8988T (cell line): ENCODE measurements around the gene NUP133.
A peak's percentile ranks its signal among the peaks of the same experiment; 100 is the strongest.
"Not testable (repeated sequence)": the region's sequence is repeated elsewhere in the genome, so short reads cannot be mapped to it uniquely, and the experiment has no call there.

Experiments
- DNase-seq: peaks from one replicate; pipeline ENCODE4 v3.0.0; 2011

Gene NUP133

GRCh38 chr1:229507951-229508822 is at the start of gene NUP133:
TSS of gene NUP133 (minus strand) at chr1:229508341. CDS start at chr1:229508249, 92 bp downstream.
- DNase-seq: peak; percentile 74

GRCh38 chr1:229557200-229557850 is 49.2 kb upstream of the NUP133 start:
- DNase-seq: no peak

- no peak for DNase-seq
These were observed 46.9 kb upstream of the NUP133 start for GRCh38 chr1:229554886-229555621.

- DNase-seq: no peak
These were observed 45.5 kb upstream of the NUP133 start for GRCh38 chr1:229553621-229554130.

GRCh38 chr1:229552732-229553131 is 44.6 kb upstream of the NUP133 start:
- DNase-seq: no peak

GRCh38 chr1:229550812-229551567 is 42.8 kb upstream of the NUP133 start:
- DNase-seq: no peak

GRCh38 chr1:229547542-229547941 is 39.4 kb upstream of the NUP133 start:
- DNase-seq: no peak

- no peak for DNase-seq
These were observed 36.4 kb upstream of the NUP133 start for GRCh38 chr1:229544587-229544986.

- no peak for DNase-seq
These were observed 31.8 kb upstream of the NUP133 start for GRCh38 chr1:229539863-229540506.

- DNase-seq: no peak
These were observed 30.8 kb upstream of the NUP133 start for GRCh38 chr1:229538945-229539344.

GRCh38 chr1:229537894-229538293 is 29.8 kb upstream of the NUP133 start:
- DNase-seq: no peak

- DNase-seq: no peak
These were observed 28.8 kb upstream of the NUP133 start for GRCh38 chr1:229536982-229537381.

GRCh38 chr1:229535230-229535629 is 27.1 kb upstream of the NUP133 start:
- DNase-seq: no peak

GRCh38 chr1:229531326-229531725 is 23.2 kb upstream of the NUP133 start:
- no peak for DNase-seq

GRCh38 chr1:229529639-229530038 is 21.5 kb upstream of the NUP133 start:
- DNase-seq: no peak

- no peak for DNase-seq
These were observed 18.6 kb upstream of the NUP133 start for GRCh38 chr1:229526695-229527094.

GRCh38 chr1:229523052-229523451 is 14.9 kb upstream of the NUP133 start:
- DNase-seq: no peak

- peak; percentile 37 for DNase-seq
These were observed 6.6 kb upstream of the NUP133 start for GRCh38 chr1:229514578-229515275.

- DNase-seq: not testable (repeated sequence)
These were observed 3.5 kb upstream of the NUP133 start for GRCh38 chr1:229511625-229512024.

GRCh38 chr1:229511201-229511600 is 3.1 kb upstream of the NUP133 start:
- DNase-seq: not testable (repeated sequence)

- no peak for DNase-seq
These were observed 1.4 kb upstream of the NUP133 start for GRCh38 chr1:229509576-229509975.
